ENCODE data around the gene DISP2. TPM values are rescaled to one million over a fixed set of nuclear protein-coding genes. Genes with fewer than 3 reads are reported as not detected.

Gene DISP2
- total and polyA plus RNA-seq, 9 of the 15 experiments (the other 6 are each of a cell fraction or from before 2014, with no cell fraction given) = 0.06 to 0.89 (median 0.15) TPM; not detected in 1

DNA sequence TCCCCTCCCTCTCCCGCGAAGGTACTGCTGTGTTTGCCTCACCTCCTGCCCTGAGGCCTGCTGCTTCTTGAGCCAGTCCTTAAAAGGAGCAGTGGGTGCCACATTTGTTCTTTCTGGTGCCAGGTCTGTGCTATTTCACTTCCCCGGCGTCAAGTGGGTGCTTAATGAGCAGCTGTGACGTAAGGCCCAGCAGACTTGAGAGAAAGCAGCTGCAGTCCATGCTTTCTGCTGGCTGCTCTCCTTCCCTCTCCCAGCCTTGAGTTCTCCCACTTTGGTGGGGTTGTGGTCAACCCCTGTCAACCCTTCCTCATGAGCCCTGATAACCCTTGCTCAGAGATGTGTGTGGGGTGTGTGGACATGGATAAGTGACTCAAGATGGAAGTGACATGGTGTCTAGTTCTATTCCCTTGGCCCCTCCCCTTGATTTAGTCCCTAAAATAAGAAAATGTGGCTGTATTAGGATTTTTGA lies 27.6 kb upstream of the DISP2 start (continued):
- TF ChIP-seq, protein P1, sequence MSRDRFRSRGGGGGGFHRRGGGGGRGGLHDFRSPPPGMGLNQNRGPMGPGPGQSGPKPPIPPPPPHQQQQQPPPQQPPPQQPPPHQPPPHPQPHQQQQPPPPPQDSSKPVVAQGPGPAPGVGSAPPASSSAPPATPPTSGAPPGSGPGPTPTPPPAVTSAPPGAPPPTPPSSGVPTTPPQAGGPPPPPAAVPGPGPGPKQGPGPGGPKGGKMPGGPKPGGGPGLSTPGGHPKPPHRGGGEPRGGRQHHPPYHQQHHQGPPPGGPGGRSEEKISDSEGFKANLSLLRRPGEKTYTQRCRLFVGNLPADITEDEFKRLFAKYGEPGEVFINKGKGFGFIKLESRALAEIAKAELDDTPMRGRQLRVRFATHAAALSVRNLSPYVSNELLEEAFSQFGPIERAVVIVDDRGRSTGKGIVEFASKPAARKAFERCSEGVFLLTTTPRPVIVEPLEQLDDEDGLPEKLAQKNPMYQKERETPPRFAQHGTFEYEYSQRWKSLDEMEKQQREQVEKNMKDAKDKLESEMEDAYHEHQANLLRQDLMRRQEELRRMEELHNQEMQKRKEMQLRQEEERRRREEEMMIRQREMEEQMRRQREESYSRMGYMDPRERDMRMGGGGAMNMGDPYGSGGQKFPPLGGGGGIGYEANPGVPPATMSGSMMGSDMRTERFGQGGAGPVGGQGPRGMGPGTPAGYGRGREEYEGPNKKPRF (IDR thresholded peaks at IDR 0.05; ENCODE audit: low read depth, low read length) = no peak
- TF ChIP-seq ZNF668 (CRISPR knock-in tag; IDR thresholded peaks at IDR 0.05) = no peak
- no peak for TF ChIP-seq ELF1 (tag; IDR thresholded peaks at IDR 0.05)
- no peak for TF ChIP-seq XRCC5 (IDR thresholded peaks at IDR 0.05; ENCODE audit: low read depth, low read length)
- TF ChIP-seq ZNF274 (IDR thresholded peaks at IDR 0.05; ENCODE audit: borderline replicate concordance, low read depth, low read length) = no peak
- TF ChIP-seq NR2C2 (CRISPR knock-in tag; IDR thresholded peaks at IDR 0.05) = 0 out of 2 replicates have a peak, but pooled peaks have one; percentile 32
- no peak; the same call in 1 of the 2 replicates for TF ChIP-seq NR2C2 (tag; IDR thresholded peaks at IDR 0.05)
- 0 out of 2 replicates have a peak, but pooled peaks have one; percentile 48 for TF ChIP-seq ZNF644 (tag; IDR thresholded peaks at IDR 0.05; ENCODE audit: low read depth)
- TF ChIP-seq SREBF2 (CRISPR knock-in tag; IDR thresholded peaks at IDR 0.05) = no peak
- no peak for TF ChIP-seq ZNF764 (CRISPR knock-in tag; IDR thresholded peaks at IDR 0.05; ENCODE audit: low read depth)
- TF ChIP-seq HDAC2 (IDR thresholded peaks at IDR 0.05) = 0 out of 2 replicates have a peak, but pooled peaks have one; percentile 39
- TF ChIP-seq MYNN (IDR thresholded peaks at IDR 0.05) = peak; percentile 40; the same call in 1 of the 2 replicates
- TF ChIP-seq MYNN (CRISPR knock-in tag; IDR thresholded peaks at IDR 0.05) = no peak
- TF ChIP-seq TRIM28 (IDR thresholded peaks at IDR 0.05) = no peak
- no peak for TF ChIP-seq ZNF239 (CRISPR knock-in tag; IDR thresholded peaks at IDR 0.05)
- TF ChIP-seq POLR3A (IDR thresholded peaks at IDR 0.05; ENCODE audit: borderline replicate concordance, extremely low read depth, insufficient read depth, insufficient read length) = no peak
- no peak for TF ChIP-seq SRSF3 (IDR thresholded peaks at IDR 0.05; ENCODE audit: insufficient read depth, low read length)
- TF ChIP-seq MXI1 (IDR thresholded peaks at IDR 0.05; ENCODE audit: low read depth, low read length) = 0 out of 2 replicates have a peak, but pooled peaks have one; percentile 43
- TF ChIP-seq TAF9B (IDR thresholded peaks at IDR 0.05; ENCODE audit: partially characterized antibody) = no peak
- TF ChIP-seq HMGN3 (IDR thresholded peaks at IDR 0.05; ENCODE audit: borderline replicate concordance, extremely low read depth, insufficient read length, low read depth, low read length) = no peak
- TF ChIP-seq ZNF143 (CRISPR knock-in tag; IDR thresholded peaks at IDR 0.05) = no peak
- TF ChIP-seq ZNF395 (CRISPR knock-in tag; IDR thresholded peaks at IDR 0.05) = peak; percentile 84
- peak; percentile 47 for TF ChIP-seq STAT5A (IDR thresholded peaks at IDR 0.05; ENCODE audit: borderline replicate concordance, low read length)
- no peak for TF ChIP-seq ESRRB (CRISPR knock-in tag; IDR thresholded peaks at IDR 0.05; ENCODE audit: borderline replicate concordance)
- TF ChIP-seq HIVEP1 (CRISPR knock-in tag; IDR thresholded peaks at IDR 0.05) = no peak
- no peak for TF ChIP-seq ZNF76 (CRISPR knock-in tag; IDR thresholded peaks at IDR 0.05; ENCODE audit: borderline replicate concordance)
- TF ChIP-seq, protein P2, sequence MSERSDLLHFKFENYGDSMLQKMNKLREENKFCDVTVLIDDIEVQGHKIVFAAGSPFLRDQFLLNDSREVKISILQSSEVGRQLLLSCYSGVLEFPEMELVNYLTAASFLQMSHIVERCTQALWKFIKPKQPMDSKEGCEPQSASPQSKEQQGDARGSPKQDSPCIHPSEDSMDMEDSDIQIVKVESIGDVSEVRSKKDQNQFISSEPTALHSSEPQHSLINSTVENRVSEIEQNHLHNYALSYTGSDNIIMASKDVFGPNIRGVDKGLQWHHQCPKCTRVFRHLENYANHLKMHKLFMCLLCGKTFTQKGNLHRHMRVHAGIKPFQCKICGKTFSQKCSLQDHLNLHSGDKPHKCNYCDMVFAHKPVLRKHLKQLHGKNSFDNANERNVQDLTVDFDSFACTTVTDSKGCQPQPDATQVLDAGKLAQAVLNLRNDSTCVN (CRISPR knock-in tag; IDR thresholded peaks at IDR 0.05) = no peak

Measured in K562 (cell line).